Loucy (cell line): ENCODE data around the gene ACTR2.

Source experiments
- H2AFZ ChIP-seq: fragments of 200-600 bp; sonication (generic); 2 replicates; pipeline ENCODE4 v1.6.0; 2016; ENCODE audit warnings: antibody characterized with exemption, mild to moderate bottlenecking, low read length, moderate library complexity
- H3F3A ChIP-seq: fragments of 200-600 bp; 2 replicates; pipeline ENCODE4 v1.6.0; 2016; ENCODE audit warnings: antibody characterized with exemption, low read depth, mild to moderate bottlenecking
- H3K27me3 ChIP-seq: fragments of 200-600 bp; sonication (generic); 2 replicates; pipeline ENCODE4 v1.6.1; 2014; ENCODE audit warnings: low read length, mild to moderate bottlenecking; ENCODE audit not compliant: insufficient read depth, poor library complexity, severe bottlenecking
- H3K36me3 ChIP-seq: fragments of 200-600 bp; sonication (generic); 2 replicates; pipeline ENCODE4 v1.6.1; 2016; ENCODE audit warnings: low read length; ENCODE audit not compliant: insufficient read depth
- H3K4me1 ChIP-seq: fragments of 200-600 bp; sonication (generic); 2 replicates; pipeline ENCODE4 v1.5.1; 2014; ENCODE audit warnings: low read length, mild to moderate bottlenecking; ENCODE audit not compliant: insufficient read depth, poor library complexity, severe bottlenecking
- H3K4me2 ChIP-seq: fragments of 200-600 bp; sonication (generic); 2 replicates; pipeline ENCODE4 v1.6.0; 2014; ENCODE audit warnings: antibody characterized with exemption, low read length, low read depth, mild to moderate bottlenecking; ENCODE audit not compliant: poor library complexity, severe bottlenecking
- H3K4me3 ChIP-seq: fragments of 200-600 bp; sonication (generic); 2 replicates; pipeline ENCODE4 v1.5.1; 2014; ENCODE audit warnings: low read length, mild to moderate bottlenecking, mixed read lengths; ENCODE audit not compliant: poor library complexity, severe bottlenecking
- H3K79me2 ChIP-seq: fragments of 200-600 bp; sonication (generic); 2 replicates; pipeline ENCODE4 v1.6.1; 2014; ENCODE audit warnings: low read length; ENCODE audit not compliant: insufficient read depth
- H3K9ac ChIP-seq: fragments of 200-600 bp; sonication (generic); 2 replicates; pipeline ENCODE4 v1.6.0; 2014; ENCODE audit warnings: mild to moderate bottlenecking, low read depth, low read length, moderate library complexity; ENCODE audit not compliant: poor library complexity, severe bottlenecking
- H3K9me2 ChIP-seq: fragments of 200-600 bp; sonication (generic); replicated peaks from 2 replicates; pipeline ENCODE4 v1.6.1; 2016; ENCODE audit warnings: low read depth, low read length, mixed read lengths
- H3K9me3 ChIP-seq: fragments of 200-600 bp; sonication (generic); 2 replicates; pipeline ENCODE4 v1.6.1; 2014; ENCODE audit warnings: mild to moderate bottlenecking, antibody characterized with exemption, low read length, low read depth; ENCODE audit not compliant: insufficient read depth
- H4K20me1 ChIP-seq: fragments of 200-600 bp; sonication (generic); 2 replicates; pipeline ENCODE4 v1.6.0; 2014; ENCODE audit warnings: antibody characterized with exemption, low read length, mild to moderate bottlenecking; ENCODE audit not compliant: insufficient read depth, poor library complexity, severe bottlenecking
- CTCF ChIP-seq: fragments of 200-600 bp; sonication (generic); conservative IDR thresholded peaks from 2 replicates; pipeline ENCODE4 v1.5.1; 2014; ENCODE audit warnings: mild to moderate bottlenecking, antibody characterized with exemption, low read length
- EZH2phosphoT487 ChIP-seq: fragments of 200-600 bp; IDR thresholded peaks from 2 replicates; pipeline ENCODE4 v1.6.1; 2018; ENCODE audit warnings: antibody characterized with exemption, mild to moderate bottlenecking, moderate library complexity, borderline replicate concordance

ACTR2 gene

GRCh38 chr2:65265671-65266045 lies 38.0 kb downstream of the ACTR2 start:
- Histone ChIP-seq H4K20me1 (peaks cover 21% of the 10 kb centered on the region), H3K9ac (no peak overlapping the region), H3K9me3 (no peaks in the 10 kb centered on the region), H3F3A (no peaks in the 10 kb centered on the region), H3K4me3 (no peak overlapping the region), H3K36me3 (peaks cover 77% of the 10 kb centered on the region; the same call in 1 of the 2 replicates), H3K9me2 (no peaks in the 10 kb centered on the region), H3K79me2 (peaks cover 16% of the 10 kb centered on the region; the same call in 1 of the 2 replicates), H3K27me3 (no peaks in the 10 kb centered on the region), H3K4me2 (no peak overlapping the region), H2AFZ (no peak overlapping the region), H3K4me1 (no peaks in the 10 kb centered on the region)
- TF ChIP-seq EZH2phosphoT487 (no peak), CTCF (no peak)

GRCh38 chr2:65267008-65267407 lies 39.4 kb downstream of the ACTR2 start:
- Histone ChIP-seq H3F3A (no peaks in the 10 kb centered on the region), H3K4me3 (no peak overlapping the region), H3K4me1 (no peaks in the 10 kb centered on the region), H3K27me3 (no peaks in the 10 kb centered on the region), H3K79me2 (peaks cover 6% of the 10 kb centered on the region; the same call in 1 of the 2 replicates), H3K9me2 (no peaks in the 10 kb centered on the region), H2AFZ (no peak overlapping the region), H3K9me3 (no peaks in the 10 kb centered on the region), H3K9ac (no peak overlapping the region), H4K20me1 (peaks cover 16% of the 10 kb centered on the region), H3K4me2 (no peak overlapping the region), H3K36me3 (peaks cover 73% of the 10 kb centered on the region; the same call in 1 of the 2 replicates)
- TF ChIP-seq CTCF (no peak), EZH2phosphoT487 (no peak)

- Histone ChIP-seq H3K79me2 (no peaks in the 10 kb centered on the region), H3K4me3 (no peak overlapping the region), H3K4me2 (no peak overlapping the region), H3K9me2 (no peaks in the 10 kb centered on the region), H3K27me3 (no peaks in the 10 kb centered on the region), H3K36me3 (peaks cover 70% of the 10 kb centered on the region; the same call in 1 of the 2 replicates), H3K4me1 (no peaks in the 10 kb centered on the region), H3F3A (no peaks in the 10 kb centered on the region), H3K9ac (no peak overlapping the region), H3K9me3 (no peaks in the 10 kb centered on the region), H4K20me1 (peaks cover 15% of the 10 kb centered on the region), H2AFZ (no peak overlapping the region)
- TF ChIP-seq EZH2phosphoT487 (no peak), CTCF (no peak)
Measured at GRCh38 chr2:65268957-65269356, 41.3 kb downstream of the ACTR2 start.
